ENCODE data around the gene TECR. TPM values are rescaled to one million over a fixed set of nuclear protein-coding genes. Genes with fewer than 3 reads are reported as not detected.
"Not testable (repeated sequence)": the region's sequence is repeated elsewhere in the genome, so short reads cannot be mapped to it uniquely, and the experiment has no call there.

TECR gene
- total RNA-seq, 2 donors from 2014 or later = 100 to 139 TPM

DNA sequence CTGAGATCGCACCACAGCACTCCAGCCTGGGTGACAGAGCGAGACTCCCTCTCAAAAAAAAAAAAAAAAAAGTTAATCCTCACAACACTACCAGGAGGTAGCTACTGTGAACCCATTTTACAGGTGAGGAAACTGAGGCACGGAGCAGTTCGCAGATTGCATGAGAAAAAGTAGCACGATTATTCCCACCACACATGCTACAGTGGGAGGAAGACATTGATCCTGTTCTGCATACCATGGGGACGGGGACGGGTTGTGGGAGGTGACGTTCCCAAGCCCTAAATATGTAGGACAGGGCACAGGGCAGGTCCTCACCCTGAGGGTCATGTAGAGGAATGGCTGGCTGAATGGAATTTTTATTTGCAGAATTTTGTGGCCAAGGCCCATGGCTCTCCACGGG, 77.2 kb downstream of the TECR start:
- H3K4me3 Mint-ChIP-seq = no peak overlapping the region
- H3K36me3 Mint-ChIP-seq (ENCODE audit: low read depth) = no peaks in the 10 kb centered on the region
- no peak overlapping the region for H3K27ac Mint-ChIP-seq
- peaks cover 4% of the 10 kb centered on the region for H3K4me1 Mint-ChIP-seq
- H3K27me3 Mint-ChIP-seq = no peaks in the 10 kb centered on the region
- no peak for ATAC-seq (replicated peaks)
- no peaks in the 10 kb centered on the region for H3K9me3 Mint-ChIP-seq

DNA sequence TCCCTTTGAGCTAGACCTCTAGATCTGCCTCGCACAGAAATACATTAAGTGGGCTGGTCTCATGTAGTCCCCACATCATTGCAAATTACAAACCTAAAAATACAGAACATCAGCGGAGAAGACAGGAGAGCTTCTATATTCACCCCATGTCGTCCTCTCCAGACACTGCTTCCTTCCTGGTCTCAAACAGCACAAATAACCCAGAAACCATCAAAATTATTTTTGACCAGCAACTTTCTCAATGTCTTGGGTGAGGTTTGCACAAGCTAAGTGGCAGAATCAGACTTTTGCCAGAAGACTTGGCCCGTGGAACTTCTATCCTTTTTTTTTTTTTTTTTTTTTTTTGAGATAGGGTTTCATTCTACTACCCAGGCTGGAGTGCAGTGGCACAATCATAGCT, 81.7 kb downstream of the TECR start:
- no peaks in the 10 kb centered on the region for H3K36me3 Mint-ChIP-seq (ENCODE audit: low read depth)
- H3K9me3 Mint-ChIP-seq = no peaks in the 10 kb centered on the region
- no peak for ATAC-seq (replicated peaks)
- H3K27ac Mint-ChIP-seq = no peak overlapping the region
- no peak overlapping the region for H3K4me3 Mint-ChIP-seq
- H3K4me1 Mint-ChIP-seq = no peaks in the 10 kb centered on the region
- no peaks in the 10 kb centered on the region for H3K27me3 Mint-ChIP-seq

GRCh38 chr19:14612242-14612641, 82.8 kb downstream of the TECR start:
- H3K9me3 Mint-ChIP-seq; H3K27me3 Mint-ChIP-seq; H3K27ac Mint-ChIP-seq; H3K4me1 Mint-ChIP-seq; ATAC-seq (replicated peaks); H3K4me3 Mint-ChIP-seq; H3K36me3 Mint-ChIP-seq (ENCODE audit: low read depth): not testable (repeated sequence)

DNA sequence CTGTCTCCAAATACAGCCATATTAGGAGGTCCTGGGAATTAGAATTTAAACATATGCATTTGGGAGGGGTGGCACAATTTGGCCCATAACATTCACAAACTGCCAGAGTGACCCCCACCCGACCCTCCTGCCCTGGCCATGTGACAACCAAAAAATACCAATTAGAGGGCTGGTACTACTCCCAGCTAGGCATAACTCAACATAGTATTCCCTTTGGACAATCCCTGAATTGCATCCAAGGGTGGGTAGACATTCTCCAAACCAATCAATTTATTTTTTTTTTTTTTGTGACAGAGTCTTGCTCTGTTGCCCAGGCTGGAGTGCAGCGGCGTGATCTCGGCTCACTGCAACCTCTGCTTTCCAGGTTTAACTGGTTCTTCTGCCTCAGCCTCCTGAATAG, 83.3 kb downstream of the TECR start:
- Mint-ChIP-seq H3K27me3 (no peaks in the 10 kb centered on the region), H3K9me3 (no peaks in the 10 kb centered on the region), H3K4me3 (no peak overlapping the region), H3K27ac (no peak overlapping the region), H3K36me3 (ENCODE audit: low read depth) (no peaks in the 10 kb centered on the region), H3K4me1 (no peaks in the 10 kb centered on the region)
- ATAC-seq (replicated peaks) = no peak

- not testable (repeated sequence) for H3K4me3 Mint-ChIP-seq; H3K27me3 Mint-ChIP-seq; H3K27ac Mint-ChIP-seq; ATAC-seq (replicated peaks); H3K9me3 Mint-ChIP-seq; H3K36me3 Mint-ChIP-seq (ENCODE audit: low read depth); H3K4me1 Mint-ChIP-seq
These were observed 84.2 kb downstream of the TECR start for GRCh38 chr19:14613399-14614098.

- no peaks in the 10 kb centered on the region for H3K9me3 Mint-ChIP-seq
These were observed 84.7 kb downstream of the TECR start for GRCh38 chr19:14614099-14614412.

More at GRCh38 chr19:14614099-14614412, 84.7 kb downstream of the TECR start:
- Mint-ChIP-seq H3K27ac (no peak overlapping the region), H3K27me3 (no peaks in the 10 kb centered on the region), H3K4me3 (no peak overlapping the region), H3K4me1 (no peaks in the 10 kb centered on the region), H3K36me3 (ENCODE audit: low read depth) (no peaks in the 10 kb centered on the region)
- ATAC-seq (replicated peaks) = no peak

Other genes starting within 250 kb of the TECR start
- gene ADGRE5, start 148.2 kb upstream of the TECR start, total RNA-seq = 100 to 1,000 TPM; 184 to 261 TPM
- gene DDX39A, start 110.3 kb upstream of the TECR start, total RNA-seq = 100 to 1,000 TPM; 132 to 260 TPM
- gene PKN1, start 96.3 kb upstream of the TECR start, total RNA-seq = 100 to 1,000 TPM; 121 to 171 TPM
- gene PTGER1, start 54.2 kb upstream of the TECR start, total RNA-seq = under 1 TPM in 1 of 2 donors, not detected in 1; 0.17 TPM
- gene GIPC1, start 33.5 kb upstream of the TECR start, total RNA-seq = 10 to 100 TPM; 23.4 to 44.9 TPM
- gene DNAJB1, start 11.2 kb upstream of the TECR start, total RNA-seq = 100 to 1,000 TPM in 1 of 2 donors, 10 to 100 TPM in 1; 79.4 to 140 TPM
- gene NDUFB7, start 42.5 kb downstream of the TECR start, total RNA-seq = 100 to 1,000 TPM in 1 of 2 donors, 10 to 100 TPM in 1; 79.7 to 132 TPM
- 1 to 10 TPM in 1 of 2 donors, under 1 TPM in 1; 0.78 to 2.0 TPM for gene CLEC17A, start 53.5 kb downstream of the TECR start, total RNA-seq
- not detected for gene ADGRE3, start 145.2 kb downstream of the TECR start, total RNA-seq
- gene ZNF333, start 160.5 kb downstream of the TECR start, total RNA-seq = 10 to 100 TPM in 1 of 2 donors, 1 to 10 TPM in 1; 9.4 to 20.3 TPM
- 1 to 10 TPM; 1.1 to 3.3 TPM for gene ADGRE2, start 249.0 kb downstream of the TECR start, total RNA-seq